ENCODE data around the gene ZG16B. TPM values are rescaled to one million over a fixed set of nuclear protein-coding genes. Genes with fewer than 3 reads are reported as not detected.

ZG16B gene
- total RNA-seq, 1 experiment from 2014 or later = not detected

GRCh38 chr16:2803545-2804195 lies 26.4 kb upstream of the ZG16B start:
- no peaks in the 10 kb centered on the region for H4K20me1 ChIP-seq (ENCODE audit: control insufficient read depth, insufficient read depth, insufficient read length)
- no peak overlapping the region for H3T11ph ChIP-seq (ENCODE audit: low read length)
- H3K79me2 ChIP-seq (ENCODE audit: insufficient read depth, low read length) = no peaks in the 10 kb centered on the region
- no peak overlapping the region for H4K8ac ChIP-seq (replicated peaks; ENCODE audit: insufficient read length, low read depth, low read length)
- H3K27me3 ChIP-seq (ENCODE audit: insufficient read depth, low read length) = no peaks in the 10 kb centered on the region
- peaks cover 29% of the 10 kb centered on the region for H3K27me3 Mint-ChIP-seq (ENCODE audit: low read depth)
- no peak for DNase-seq
- H3K18ac ChIP-seq (ENCODE audit: insufficient read length, low read depth, low read length) = no peak overlapping the region
- H3K4me1 Mint-ChIP-seq = no peaks in the 10 kb centered on the region
- H3K27ac ChIP-seq (ENCODE audit: insufficient read length, low read depth, low read length) = no peak overlapping the region
- H3K27ac Mint-ChIP-seq = no peak overlapping the region
- no peaks in the 10 kb centered on the region for H3K4me1 ChIP-seq (ENCODE audit: insufficient read depth, low read length)
- no CpG with 5 or more reads among the region's 3 CpGs for WGBS (ENCODE audit: extremely low coverage, insufficient read length, low lambda C conversion rate)
- H2BK120ac ChIP-seq (ENCODE audit: low read depth, low read length, poor library complexity, severe bottlenecking) = no peak overlapping the region
- H2BK12ac ChIP-seq (ENCODE audit: insufficient read length, low read depth, low read length) = no peak overlapping the region
- no peak overlapping the region for H2BK5ac ChIP-seq (ENCODE audit: insufficient read length, low read length)
- H3K4ac ChIP-seq (ENCODE audit: low read depth, low read length) = no peak overlapping the region
- H3K9ac ChIP-seq (ENCODE audit: extremely low read depth, insufficient read length, low read length) = no peak overlapping the region
- H3K23me2 ChIP-seq (ENCODE audit: insufficient read length, low read depth, low read length, poor library complexity, severe bottlenecking) = no peaks in the 10 kb centered on the region
- no peak overlapping the region for H2AK5ac ChIP-seq (ENCODE audit: insufficient read length, low read length)
- peaks cover 10% of the 10 kb centered on the region for H3K9me3 ChIP-seq (ENCODE audit: control insufficient read depth, low read depth, low read length)
- no peak overlapping the region for H3K56ac ChIP-seq (ENCODE audit: insufficient read length, low read depth, low read length)
- peaks cover 0 to 4% (median 0%) of the 10 kb centered on the region in 3 experiments; a peak in 2 of 7 replicates for H3K36me3 Mint-ChIP-seq (ENCODE audit: insufficient read depth in 1 of 3, low read depth in 3 of 3)
- H4K91ac ChIP-seq (ENCODE audit: insufficient read length, low read depth, low read length) = no peak overlapping the region
- no peak overlapping the region for H2BK15ac ChIP-seq (ENCODE audit: low read depth, low read length)
- H3K23ac ChIP-seq (ENCODE audit: insufficient read length, low read depth, low read length) = no peak overlapping the region
- H3K9me3 Mint-ChIP-seq = peaks cover 27 to 28% of the 10 kb centered on the region in 2 experiments
- TF ChIP-seq CTCF (conservative IDR thresholded peaks at IDR 0.05) = no peak
- no peak overlapping the region for H3K4me2 ChIP-seq (ENCODE audit: insufficient read depth, insufficient read length, low read length)
- H3K4me3 Mint-ChIP-seq = no peak overlapping the region
- no peak overlapping the region for H2BK20ac ChIP-seq (ENCODE audit: low read depth, low read length, poor library complexity, severe bottlenecking)
- H2AFZ ChIP-seq (ENCODE audit: low read length) = no peak overlapping the region
- no peaks in the 10 kb centered on the region for H3K79me1 ChIP-seq (ENCODE audit: insufficient read depth, low read depth, low read length, poor library complexity, severe bottlenecking)
- no peak overlapping the region for H4K5ac ChIP-seq (ENCODE audit: insufficient read length, low read depth, low read length)
- H3K14ac ChIP-seq (ENCODE audit: insufficient read depth, low read length) = no peak overlapping the region

Measured in H9 (cell line).